Testis (tissue), 2 donors: ENCODE measurements around the gene SIGLEC1.

Experiments used
- CTCF ChIP-seq, 3 experiments: fragments of 450-650 bp in 2 of 3; fragments of 200-600 bp in 1 of 3; sonication (generic) in 1 of 3; IDR thresholded peaks; one replicate each; pipeline ENCODE4 v1.5.1; 2016 to 2019; ENCODE audit warnings: antibody characterized with exemption in 3 of 3, mild to moderate bottlenecking in 2 of 3, moderate library complexity in 1 of 3
- POLR2A ChIP-seq: fragments of 450-650 bp; IDR thresholded peaks from one replicate; pipeline ENCODE4 v1.6.1; 2017; ENCODE audit warnings: antibody characterized with exemption, mild to moderate bottlenecking, moderate library complexity

- TF ChIP-seq CTCF (IDR thresholded peaks at IDR 0.05) (no peak), POLR2A (no peak)
Measured at GRCh38 chr20:3691306-3691705, 21.1 kb downstream of the SIGLEC1 start.
